Measurements from ENCODE around the gene PPIL3.

PPIL3 gene

GRCh38 chr2:200843993-200844948 lies 44.6 kb downstream of the PPIL3 start:
- H3K4me3 ChIP-seq (ENCODE audit: low read depth, low read length), result no peak overlapping the region
- H3K36me3 ChIP-seq (ENCODE audit: insufficient read depth, low read length), result no peaks in the 10 kb centered on the region
- H3K4me1 ChIP-seq (ENCODE audit: control insufficient read depth, insufficient read depth, low read length, unreplicated experiment), result no peaks in the 10 kb centered on the region
- H3K79me2 ChIP-seq (ENCODE audit: control insufficient read depth, insufficient read depth, low read length, unreplicated experiment), result no peaks in the 10 kb centered on the region
- H3K27ac ChIP-seq (ENCODE audit: low read depth, low read length), result no peak overlapping the region
- H2AFZ ChIP-seq (ENCODE audit: low read length, unreplicated experiment), result no peak overlapping the region
- no peaks in the 10 kb centered on the region for H3K27me3 ChIP-seq (ENCODE audit: insufficient read depth, low read length)

- H2AFZ ChIP-seq (ENCODE audit: low read length, unreplicated experiment), result no peak overlapping the region
- H3K27me3 ChIP-seq (ENCODE audit: insufficient read depth, low read length), result no peaks in the 10 kb centered on the region
- H3K4me3 ChIP-seq (ENCODE audit: low read depth, low read length), result no peak overlapping the region
- no peak overlapping the region for H3K27ac ChIP-seq (ENCODE audit: low read depth, low read length)
- no peaks in the 10 kb centered on the region for H3K36me3 ChIP-seq (ENCODE audit: insufficient read depth, low read length)
- H3K4me1 ChIP-seq (ENCODE audit: control insufficient read depth, insufficient read depth, low read length, unreplicated experiment), result no peaks in the 10 kb centered on the region
- no peaks in the 10 kb centered on the region for H3K79me2 ChIP-seq (ENCODE audit: control insufficient read depth, insufficient read depth, low read length, unreplicated experiment)
These were observed 49.4 kb downstream of the PPIL3 start for GRCh38 chr2:200839513-200839912.

GRCh38 chr2:200834701-200835100 lies 54.2 kb downstream of the PPIL3 start:
- H3K4me3 ChIP-seq (ENCODE audit: low read depth, low read length), result no peak overlapping the region
- H3K27me3 ChIP-seq (ENCODE audit: insufficient read depth, low read length), result no peaks in the 10 kb centered on the region
- H3K4me1 ChIP-seq (ENCODE audit: control insufficient read depth, insufficient read depth, low read length, unreplicated experiment), result no peaks in the 10 kb centered on the region
- no peaks in the 10 kb centered on the region for H3K36me3 ChIP-seq (ENCODE audit: insufficient read depth, low read length)
- H2AFZ ChIP-seq (ENCODE audit: low read length, unreplicated experiment), result no peak overlapping the region
- no peaks in the 10 kb centered on the region for H3K79me2 ChIP-seq (ENCODE audit: control insufficient read depth, insufficient read depth, low read length, unreplicated experiment)
- H3K27ac ChIP-seq (ENCODE audit: low read depth, low read length), result no peak overlapping the region

GRCh38 chr2:200829258-200829655 lies 59.6 kb downstream of the PPIL3 start:
- Histone ChIP-seq H2AFZ (ENCODE audit: low read length, unreplicated experiment) (no peak overlapping the region), H3K27ac (ENCODE audit: low read depth, low read length) (no peak overlapping the region), H3K4me1 (ENCODE audit: control insufficient read depth, insufficient read depth, low read length, unreplicated experiment) (no peaks in the 10 kb centered on the region), H3K4me3 (ENCODE audit: low read depth, low read length) (no peak overlapping the region), H3K36me3 (ENCODE audit: insufficient read depth, low read length) (0 out of 2 replicates have a peak, but pooled peaks cover 12% of the 10 kb centered on the region), H3K27me3 (ENCODE audit: insufficient read depth, low read length) (no peaks in the 10 kb centered on the region), H3K79me2 (ENCODE audit: control insufficient read depth, insufficient read depth, low read length, unreplicated experiment) (no peaks in the 10 kb centered on the region)

- H3K79me2 ChIP-seq (ENCODE audit: control insufficient read depth, insufficient read depth, low read length, unreplicated experiment), result no peaks in the 10 kb centered on the region
- H3K4me1 ChIP-seq (ENCODE audit: control insufficient read depth, insufficient read depth, low read length, unreplicated experiment), result no peaks in the 10 kb centered on the region
- no peak overlapping the region for H3K4me3 ChIP-seq (ENCODE audit: low read depth, low read length)
- H3K36me3 ChIP-seq (ENCODE audit: insufficient read depth, low read length), result peaks cover 15% of the 10 kb centered on the region
- H3K27me3 ChIP-seq (ENCODE audit: insufficient read depth, low read length), result no peaks in the 10 kb centered on the region
- no peak overlapping the region for H3K27ac ChIP-seq (ENCODE audit: low read depth, low read length)
- no peak overlapping the region for H2AFZ ChIP-seq (ENCODE audit: low read length, unreplicated experiment)
These were observed 60.2 kb downstream of the PPIL3 start for GRCh38 chr2:200828572-200829257.

GRCh38 chr2:200828104-200828503 lies 60.8 kb downstream of the PPIL3 start:
- Histone ChIP-seq H3K27ac (ENCODE audit: low read depth, low read length) (no peak overlapping the region), H3K36me3 (ENCODE audit: insufficient read depth, low read length) (peaks cover 16% of the 10 kb centered on the region), H3K4me3 (ENCODE audit: low read depth, low read length) (no peak overlapping the region), H2AFZ (ENCODE audit: low read length, unreplicated experiment) (no peak overlapping the region), H3K4me1 (ENCODE audit: control insufficient read depth, insufficient read depth, low read length, unreplicated experiment) (no peaks in the 10 kb centered on the region), H3K27me3 (ENCODE audit: insufficient read depth, low read length) (no peaks in the 10 kb centered on the region), H3K79me2 (ENCODE audit: control insufficient read depth, insufficient read depth, low read length, unreplicated experiment) (no peaks in the 10 kb centered on the region)

- Histone ChIP-seq H3K4me3 (ENCODE audit: low read depth, low read length) (no peak overlapping the region), H2AFZ (ENCODE audit: low read length, unreplicated experiment) (no peak overlapping the region), H3K79me2 (ENCODE audit: control insufficient read depth, insufficient read depth, low read length, unreplicated experiment) (peaks cover 22% of the 10 kb centered on the region), H3K27me3 (ENCODE audit: insufficient read depth, low read length) (no peaks in the 10 kb centered on the region), H3K27ac (ENCODE audit: low read depth, low read length) (no peak overlapping the region), H3K4me1 (ENCODE audit: control insufficient read depth, insufficient read depth, low read length, unreplicated experiment) (peaks cover 6% of the 10 kb centered on the region), H3K36me3 (ENCODE audit: insufficient read depth, low read length) (peaks cover 63% of the 10 kb centered on the region)
These were observed 67.1 kb downstream of the PPIL3 start for GRCh38 chr2:200821686-200822245.
